K562 (cell line): ENCODE data around the gene UBL5. TPM values are rescaled to one million over a fixed set of nuclear protein-coding genes. Genes with fewer than 3 reads are reported as not detected.
A peak's percentile ranks its signal among the peaks of the same experiment; 100 is the strongest.

Source experiments
- C11orf30 ChIP-seq: fragments of 450-650 bp; IDR thresholded peaks from 2 replicates; pipeline ENCODE4 v1.6.1; 2016; ENCODE audit warnings: low read depth, mild to moderate bottlenecking
- CBFB ChIP-seq: sonication (generic); formaldehyde crosslinking; IDR thresholded peaks from 2 replicates; pipeline ENCODE4 v1.4.0; 2020; ENCODE audit warnings: mild to moderate bottlenecking, missing genetic modification reagents
- FIP1L1 ChIP-seq: fragments of 200-400 bp; formaldehyde crosslinking; IDR thresholded peaks from 2 replicates; pipeline ENCODE4 v1.6.1; 2018; ENCODE audit warnings: mild to moderate bottlenecking, low read depth, low read length; ENCODE audit not compliant: poor library complexity, severe bottlenecking
- HMG20A ChIP-seq: fragments of 450-650 bp; formaldehyde crosslinking; conservative IDR thresholded peaks from 2 replicates; pipeline ENCODE4 v1.4.0; 2020; ENCODE audit warnings: mild to moderate bottlenecking, mixed read lengths
- HNRNPK ChIP-seq: fragments of 200-400 bp; formaldehyde crosslinking; IDR thresholded peaks from one replicate; pipeline ENCODE4 v1.6.1; 2018; ENCODE audit warnings: mild to moderate bottlenecking, low read depth, low read length; ENCODE audit not compliant: poor library complexity, severe bottlenecking
- L3MBTL2 ChIP-seq: fragments of 450-650 bp; IDR thresholded peaks from 2 replicates; pipeline ENCODE4 v1.6.1; 2016; ENCODE audit warnings: mild to moderate bottlenecking, moderate library complexity
- MTF1 ChIP-seq: fragments of 250-450 bp; sonication (Bioruptor Pico); IDR thresholded peaks from 2 replicates; pipeline ENCODE4 v1.9.0; 2021; ENCODE audit warnings: moderate library complexity, mild to moderate bottlenecking, inconsistent platforms, borderline replicate concordance
- NFE2 ChIP-seq: IDR thresholded peaks from 2 replicates; pipeline ENCODE4 v1.6.1; 2014; ENCODE audit warnings: antibody characterized with exemption, low read depth
- TEAD4 ChIP-seq, 2 experiments: sonication (generic) in 1 of 2; formaldehyde crosslinking in 1 of 2; IDR thresholded peaks; 2 replicates each; pipeline versions ENCODE4 v1.6.1 to v1.8.0; 2012 to 2022; ENCODE audit warnings: borderline replicate concordance in 1 of 2, inconsistent platforms in 1 of 2, low read length in 1 of 2, mild to moderate bottlenecking in 1 of 2, missing genetic modification reagents in 1 of 2
- polyA plus RNA-seq, 8 experiments: library from polyadenylated mRNA; depleted of rRNA in 4 of 8; stranded (reverse) in 5 of 8; unstranded in 3 of 8; fragments of >200 nt; fragmentation: Nextera tagmentation in 2 of 8; fragmentation: Illumina TruSeq in 1 of 8; extraction: Ambion mirVana in 2 of 8; extraction: Trizol in 1 of 8; gene quantifications; 2 replicates each; pipeline versions ENCODE4 v1.2.1 to v1.2.3, GENCODE V29; 2011 to 2014; ENCODE audit warnings: inconsistent platforms in 1 of 8, missing spikeins in 1 of 8
- total RNA-seq, 7 experiments: library from RNA; depleted of rRNA in 6 of 7; stranded (reverse); fragments of >200 nt in 6 of 7; fragmentation: Illumina TruSeq in 2 of 7; extraction: Trizol in 2 of 7; gene quantifications; 2 replicates each; pipeline versions ENCODE4 v1.2.1 to v1.2.3, GENCODE V29; 2011 to 2021; ENCODE audit warnings: low replicate concordance in 1 of 7
- TF ChIP-seq, protein P1 (sequence below): fragments of 450-650 bp; formaldehyde crosslinking; IDR thresholded peaks from 2 replicates; pipeline ENCODE4 v1.4.0; 2020; ENCODE audit warnings: mild to moderate bottlenecking, moderate library complexity
- TF ChIP-seq, protein P2 (sequence below): fragments of 450-650 bp; formaldehyde crosslinking; IDR thresholded peaks from 2 replicates; pipeline ENCODE4 v1.4.0; 2022; ENCODE audit warnings: missing genetic modification characterization
- TF ChIP-seq, protein P3 (sequence below): fragments of 200-800 bp; sonication (Bioruptor generic); IDR thresholded peaks from 2 replicates; pipeline ENCODE4 v1.6.1; 2017; ENCODE audit warnings: missing genetic modification characterization, missing compliant biosample characterization
- TF ChIP-seq, protein P4 (sequence below), 2 experiments: fragments of 450-650 bp; formaldehyde crosslinking in 1 of 2; IDR thresholded peaks; 2 replicates each; pipeline versions ENCODE4 v1.4.0 to v1.6.1; 2014 to 2020; ENCODE audit warnings: mild to moderate bottlenecking in 2 of 2, borderline replicate concordance in 1 of 2, low read depth in 1 of 2

Gene UBL5
- total and polyA plus RNA-seq, 9 of the 15 experiments (the other 6 are each of a cell fraction or from before 2014, with no cell fraction given): 410 to 1,266 (median 613) TPM

DNA sequence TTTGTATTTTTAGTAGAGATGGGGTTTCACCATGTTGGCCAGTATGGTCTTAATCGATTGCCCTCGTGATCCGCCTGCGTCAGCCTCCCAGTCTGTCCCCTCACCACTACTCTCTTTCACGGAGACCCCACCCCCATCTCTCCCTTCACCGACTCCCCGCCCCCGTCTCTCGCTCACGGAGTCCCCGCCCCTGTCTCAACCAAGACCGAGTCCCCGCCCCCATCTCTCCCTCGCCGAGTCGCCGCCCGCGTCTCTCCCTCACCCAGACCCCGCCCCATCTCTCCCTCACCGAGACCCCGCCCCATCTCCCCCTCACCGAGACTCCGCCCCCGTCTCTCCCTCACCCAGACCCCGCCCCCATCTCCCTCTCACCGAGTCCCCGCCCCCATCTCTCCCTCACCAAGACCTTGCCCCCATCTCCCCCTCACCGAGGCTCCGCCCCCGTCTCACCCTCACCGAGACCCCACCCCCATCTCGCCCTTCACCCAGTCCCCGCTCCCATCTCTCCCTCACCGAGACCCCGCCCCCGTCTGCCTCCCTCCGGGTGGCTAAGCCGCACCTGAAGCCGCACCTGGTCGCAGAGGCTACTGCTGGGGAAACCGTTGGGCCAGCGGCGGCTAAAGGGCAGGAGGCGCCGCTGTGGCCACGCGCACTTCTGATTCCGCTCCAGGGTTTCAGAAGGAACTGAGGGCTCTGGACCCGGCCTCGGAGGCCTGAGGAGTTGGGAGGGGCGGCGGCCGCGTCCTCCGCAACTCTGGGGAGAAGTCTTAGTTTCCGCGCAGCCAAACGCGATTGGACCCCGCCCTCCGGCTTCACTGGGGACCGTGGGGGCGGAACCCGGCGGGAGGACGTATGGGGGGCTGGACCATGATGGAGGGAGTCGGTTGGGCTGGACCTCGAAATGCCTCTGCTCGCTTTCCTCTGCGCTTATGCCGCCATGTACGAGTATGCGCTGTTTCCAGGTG lies 42.1 kb upstream of the UBL5 start (continued):
- TF ChIP-seq MTF1 (CRISPR knock-in tag): no peak
- no peak for TF ChIP-seq NFE2
- TF ChIP-seq HNRNPK: no peak
- TF ChIP-seq L3MBTL2: peak; percentile 62
- TF ChIP-seq CBFB (CRISPR knock-in tag): no peak
- TF ChIP-seq, protein P1, sequence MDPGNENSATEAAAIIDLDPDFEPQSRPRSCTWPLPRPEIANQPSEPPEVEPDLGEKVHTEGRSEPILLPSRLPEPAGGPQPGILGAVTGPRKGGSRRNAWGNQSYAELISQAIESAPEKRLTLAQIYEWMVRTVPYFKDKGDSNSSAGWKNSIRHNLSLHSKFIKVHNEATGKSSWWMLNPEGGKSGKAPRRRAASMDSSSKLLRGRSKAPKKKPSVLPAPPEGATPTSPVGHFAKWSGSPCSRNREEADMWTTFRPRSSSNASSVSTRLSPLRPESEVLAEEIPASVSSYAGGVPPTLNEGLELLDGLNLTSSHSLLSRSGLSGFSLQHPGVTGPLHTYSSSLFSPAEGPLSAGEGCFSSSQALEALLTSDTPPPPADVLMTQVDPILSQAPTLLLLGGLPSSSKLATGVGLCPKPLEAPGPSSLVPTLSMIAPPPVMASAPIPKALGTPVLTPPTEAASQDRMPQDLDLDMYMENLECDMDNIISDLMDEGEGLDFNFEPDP (CRISPR knock-in tag): no peak
- TF ChIP-seq, protein P2, sequence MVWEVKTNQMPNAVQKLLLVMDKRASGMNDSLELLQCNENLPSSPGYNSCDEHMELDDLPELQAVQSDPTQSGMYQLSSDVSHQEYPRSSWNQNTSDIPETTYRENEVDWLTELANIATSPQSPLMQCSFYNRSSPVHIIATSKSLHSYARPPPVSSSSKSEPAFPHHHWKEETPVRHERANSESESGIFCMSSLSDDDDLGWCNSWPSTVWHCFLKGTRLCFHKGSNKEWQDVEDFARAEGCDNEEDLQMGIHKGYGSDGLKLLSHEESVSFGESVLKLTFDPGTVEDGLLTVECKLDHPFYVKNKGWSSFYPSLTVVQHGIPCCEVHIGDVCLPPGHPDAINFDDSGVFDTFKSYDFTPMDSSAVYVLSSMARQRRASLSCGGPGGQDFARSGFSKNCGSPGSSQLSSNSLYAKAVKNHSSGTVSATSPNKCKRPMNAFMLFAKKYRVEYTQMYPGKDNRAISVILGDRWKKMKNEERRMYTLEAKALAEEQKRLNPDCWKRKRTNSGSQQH (CRISPR knock-in tag): no peak
- TF ChIP-seq HMG20A (CRISPR knock-in tag): no peak
- no peak for TF ChIP-seq C11orf30
- TF ChIP-seq, protein P3, sequence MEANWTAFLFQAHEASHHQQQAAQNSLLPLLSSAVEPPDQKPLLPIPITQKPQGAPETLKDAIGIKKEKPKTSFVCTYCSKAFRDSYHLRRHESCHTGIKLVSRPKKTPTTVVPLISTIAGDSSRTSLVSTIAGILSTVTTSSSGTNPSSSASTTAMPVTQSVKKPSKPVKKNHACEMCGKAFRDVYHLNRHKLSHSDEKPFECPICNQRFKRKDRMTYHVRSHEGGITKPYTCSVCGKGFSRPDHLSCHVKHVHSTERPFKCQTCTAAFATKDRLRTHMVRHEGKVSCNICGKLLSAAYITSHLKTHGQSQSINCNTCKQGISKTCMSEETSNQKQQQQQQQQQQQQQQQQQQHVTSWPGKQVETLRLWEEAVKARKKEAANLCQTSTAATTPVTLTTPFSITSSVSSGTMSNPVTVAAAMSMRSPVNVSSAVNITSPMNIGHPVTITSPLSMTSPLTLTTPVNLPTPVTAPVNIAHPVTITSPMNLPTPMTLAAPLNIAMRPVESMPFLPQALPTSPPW (CRISPR knock-in tag): peak; percentile 89
- peak; percentile 59 for TF ChIP-seq FIP1L1
- TF ChIP-seq TEAD4 (IDR thresholded peaks at IDR 0.05; ENCODE audit: low read length): no peak
- TF ChIP-seq TEAD4 (CRISPR knock-in tag; IDR thresholded peaks at IDR 0.05; ENCODE audit: borderline replicate concordance): no peak
- TF ChIP-seq, protein P4, sequence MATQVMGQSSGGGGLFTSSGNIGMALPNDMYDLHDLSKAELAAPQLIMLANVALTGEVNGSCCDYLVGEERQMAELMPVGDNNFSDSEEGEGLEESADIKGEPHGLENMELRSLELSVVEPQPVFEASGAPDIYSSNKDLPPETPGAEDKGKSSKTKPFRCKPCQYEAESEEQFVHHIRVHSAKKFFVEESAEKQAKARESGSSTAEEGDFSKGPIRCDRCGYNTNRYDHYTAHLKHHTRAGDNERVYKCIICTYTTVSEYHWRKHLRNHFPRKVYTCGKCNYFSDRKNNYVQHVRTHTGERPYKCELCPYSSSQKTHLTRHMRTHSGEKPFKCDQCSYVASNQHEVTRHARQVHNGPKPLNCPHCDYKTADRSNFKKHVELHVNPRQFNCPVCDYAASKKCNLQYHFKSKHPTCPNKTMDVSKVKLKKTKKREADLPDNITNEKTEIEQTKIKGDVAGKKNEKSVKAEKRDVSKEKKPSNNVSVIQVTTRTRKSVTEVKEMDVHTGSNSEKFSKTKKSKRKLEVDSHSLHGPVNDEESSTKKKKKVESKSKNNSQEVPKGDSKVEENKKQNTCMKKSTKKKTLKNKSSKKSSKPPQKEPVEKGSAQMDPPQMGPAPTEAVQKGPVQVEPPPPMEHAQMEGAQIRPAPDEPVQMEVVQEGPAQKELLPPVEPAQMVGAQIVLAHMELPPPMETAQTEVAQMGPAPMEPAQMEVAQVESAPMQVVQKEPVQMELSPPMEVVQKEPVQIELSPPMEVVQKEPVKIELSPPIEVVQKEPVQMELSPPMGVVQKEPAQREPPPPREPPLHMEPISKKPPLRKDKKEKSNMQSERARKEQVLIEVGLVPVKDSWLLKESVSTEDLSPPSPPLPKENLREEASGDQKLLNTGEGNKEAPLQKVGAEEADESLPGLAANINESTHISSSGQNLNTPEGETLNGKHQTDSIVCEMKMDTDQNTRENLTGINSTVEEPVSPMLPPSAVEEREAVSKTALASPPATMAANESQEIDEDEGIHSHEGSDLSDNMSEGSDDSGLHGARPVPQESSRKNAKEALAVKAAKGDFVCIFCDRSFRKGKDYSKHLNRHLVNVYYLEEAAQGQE (IDR thresholded peaks at IDR 0.05; ENCODE audit: borderline replicate concordance): no peak
- TF ChIP-seq, protein P4 (CRISPR knock-in tag; IDR thresholded peaks at IDR 0.05; ENCODE audit: low read depth): no peak
